GM18858 (cell line): ENCODE measurements around the gene ALOX12B.
"Not testable (repeated sequence)": the region's sequence is repeated elsewhere in the genome, so short reads cannot be mapped to it uniquely, and the experiment has no call there.

Experiments used
- ATAC-seq: cut with Tn5 transposase; IDR thresholded peaks from one replicate; pipeline ENCODE4 v1.9.1; 2021; ENCODE audit not compliant: unreplicated experiment

ALOX12B gene

GRCh38 chr17:8067806-8068205, 19.7 kb downstream of the ALOX12B start:
- ATAC-seq: no peak

GRCh38 chr17:8066841-8067775, 20.4 kb downstream of the ALOX12B start:
- no peak for ATAC-seq

DNA sequence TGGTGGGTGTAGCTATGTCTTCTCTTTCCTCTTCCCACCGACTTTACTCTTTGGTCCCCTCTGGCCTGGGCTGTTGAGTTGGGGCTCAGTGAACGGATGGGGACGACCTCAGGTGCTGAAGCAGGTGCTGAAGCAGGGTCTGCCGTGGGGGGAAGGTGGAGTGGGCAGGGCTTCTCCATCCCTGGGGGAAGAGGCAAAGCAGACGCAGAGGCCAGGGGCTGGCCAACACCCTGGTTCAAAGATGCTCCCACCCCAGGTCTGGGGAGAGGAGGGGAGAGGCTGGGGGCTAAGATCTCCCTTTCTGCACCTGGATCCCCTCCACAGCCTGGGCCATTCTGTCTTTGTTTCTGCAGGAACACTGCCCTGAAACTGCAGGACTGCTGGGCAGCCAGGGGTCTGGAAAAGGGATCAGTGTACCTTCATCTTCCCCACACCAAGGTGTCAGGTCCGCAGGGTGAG, 22.9 kb downstream of the ALOX12B start:
- no peak for ATAC-seq

DNA sequence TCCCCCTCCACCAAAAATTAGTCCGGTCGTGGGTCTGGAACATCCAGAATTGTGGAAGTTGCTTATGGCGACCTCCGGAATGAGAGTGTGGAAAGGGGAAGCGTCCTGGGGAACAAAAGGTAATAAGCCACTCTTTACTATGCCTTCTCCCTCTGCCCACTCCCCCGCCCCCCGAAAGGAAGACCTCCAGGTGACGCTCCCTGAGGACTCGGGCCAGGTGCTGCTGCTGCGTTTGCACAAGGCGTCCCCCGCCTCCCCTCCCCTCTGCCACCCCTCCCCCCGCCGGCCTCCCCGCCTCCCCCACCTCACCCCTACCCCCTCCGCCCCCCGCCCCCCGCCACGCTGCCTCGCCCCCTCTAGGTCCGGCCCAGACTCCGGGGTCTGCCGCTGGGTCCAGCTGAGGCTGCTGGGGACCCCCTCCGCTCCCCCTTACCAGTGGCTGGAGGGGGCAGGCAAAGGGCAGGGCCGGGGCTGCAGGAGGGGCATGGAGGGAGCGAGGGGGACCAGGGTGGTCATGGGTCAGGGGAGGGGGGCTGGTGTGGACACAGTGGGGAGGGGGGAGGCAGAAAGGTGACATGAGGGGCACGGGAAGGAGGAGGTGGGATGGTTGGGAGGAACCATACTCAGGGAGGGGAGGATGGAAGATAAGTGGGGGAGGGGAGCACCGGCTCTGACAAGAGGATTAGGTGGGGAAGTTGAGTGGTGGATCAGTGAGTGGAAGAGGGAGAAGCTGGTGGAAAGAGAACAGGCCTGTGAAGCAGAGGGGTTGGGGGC, 23.6 kb downstream of the ALOX12B start:
- no peak for ATAC-seq

- no peak for ATAC-seq
Measured at GRCh38 chr17:8062807-8063483, 24.6 kb downstream of the ALOX12B start.

GRCh38 chr17:8062435-8062806, 25.1 kb downstream of the ALOX12B start:
- no peak for ATAC-seq

DNA sequence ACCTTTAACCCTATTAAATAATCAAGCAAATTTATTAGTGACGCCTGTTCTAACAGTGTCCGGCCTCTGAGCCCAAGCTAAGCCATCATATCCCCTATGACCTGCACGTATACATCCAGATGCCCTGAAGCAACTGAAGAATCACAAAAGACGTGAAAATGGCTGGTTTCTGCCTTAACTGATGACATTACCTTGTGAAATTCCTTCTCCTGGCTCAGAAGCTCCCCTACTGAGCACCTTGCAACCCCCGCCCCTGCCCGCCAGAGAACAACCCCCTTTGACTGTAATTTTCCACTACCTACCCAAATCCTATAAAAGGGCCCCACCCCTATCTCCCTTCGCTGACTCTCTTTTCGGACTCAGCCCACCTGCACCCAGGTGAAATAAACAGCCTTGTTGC, 25.7 kb downstream of the ALOX12B start:
- ATAC-seq: not testable (repeated sequence)

- ATAC-seq: no peak
Measured at GRCh38 chr17:8060274-8060673, 27.2 kb downstream of the ALOX12B start.

- no peak for ATAC-seq
Measured at GRCh38 chr17:8059131-8059530, 28.4 kb downstream of the ALOX12B start.

DNA sequence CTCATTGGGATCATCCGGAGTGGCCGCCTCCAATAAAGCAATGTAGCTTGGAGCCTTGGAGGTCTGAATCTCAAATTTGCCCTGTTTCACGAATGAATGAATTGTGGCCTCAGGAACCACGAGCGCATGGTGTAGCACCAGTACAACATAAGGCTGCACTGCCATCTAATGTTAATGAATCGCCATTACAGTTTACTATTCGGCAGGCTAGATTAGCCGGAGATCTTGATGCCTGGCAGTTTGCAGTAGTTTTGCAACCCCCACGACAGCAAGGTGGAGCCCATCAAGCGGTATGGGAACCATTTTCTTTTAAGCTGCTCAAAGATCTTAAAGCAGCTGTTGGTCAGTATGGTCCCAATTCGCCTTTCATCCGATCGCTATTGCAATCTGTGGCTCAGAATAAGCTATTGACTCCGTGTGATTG, 29.8 kb downstream of the ALOX12B start:
- ATAC-seq: no peak

- no peak for ATAC-seq
Measured at GRCh38 chr17:8056976-8057625, 30.4 kb downstream of the ALOX12B start.

- no peak for ATAC-seq
Measured at GRCh38 chr17:8056232-8056975, 31.1 kb downstream of the ALOX12B start.

GRCh38 chr17:8055851-8056231, 31.7 kb downstream of the ALOX12B start:
- no peak for ATAC-seq

DNA sequence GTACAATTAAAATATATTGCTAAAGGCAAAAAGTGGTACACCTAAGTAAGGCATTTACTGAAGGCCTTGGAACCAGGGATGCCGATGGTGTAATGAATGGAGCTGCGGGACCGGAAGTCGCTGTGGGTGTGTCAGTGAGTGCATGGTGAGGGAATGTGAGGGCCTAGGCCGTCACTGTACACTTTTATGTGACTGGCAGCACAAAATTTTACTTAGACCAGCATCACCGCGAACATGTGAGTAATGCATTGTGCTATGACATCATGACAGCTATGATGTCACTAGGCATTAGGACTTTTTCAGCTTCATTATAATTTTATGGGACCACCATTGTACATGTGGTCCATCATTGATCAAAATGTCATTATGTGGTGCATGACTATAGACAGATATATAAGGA, 33.9 kb downstream of the ALOX12B start:
- no peak for ATAC-seq

GRCh38 chr17:8052256-8053252, 35.0 kb downstream of the ALOX12B start:
- no peak for ATAC-seq

GRCh38 chr17:8051831-8052230, 35.7 kb downstream of the ALOX12B start:
- ATAC-seq: no peak

GRCh38 chr17:8048736-8049135, 38.8 kb downstream of the ALOX12B start:
- no peak for ATAC-seq

GRCh38 chr17:8048236-8048635, 39.3 kb downstream of the ALOX12B start:
- ATAC-seq: no peak

GRCh38 chr17:8047769-8048110, 39.8 kb downstream of the ALOX12B start:
- no peak for ATAC-seq
